Esophagus mucosa (tissue), 1 donor: ENCODE results near the gene FOXRED2. TPM values are rescaled to one million over a fixed set of nuclear protein-coding genes. Genes with fewer than 3 reads are reported as not detected.

Experiments
- ATAC-seq: fragments of 200-7000 bp; cut with Tn5 transposase; one replicate; pipeline ENCODE4 v1.9.1; 2020
- total RNA-seq: library from RNA; stranded (reverse); gene quantifications from one replicate; pipeline ENCODE4 v1.2.4, GENCODE V29; 2023
- donor health status: DM: yes; HTN: yes; CAD: no.

Gene FOXRED2
- total RNA-seq, 1 donor from 2014 or later, result 8.7 TPM

GRCh38 chr22:36514766-36515165 lies 7.9 kb upstream of the FOXRED2 start:
- no peak for ATAC-seq

- no peak for ATAC-seq
Measured at GRCh38 chr22:36512991-36513390, 6.2 kb upstream of the FOXRED2 start.

- no peak for ATAC-seq
Measured at GRCh38 chr22:36512333-36512732, 5.5 kb upstream of the FOXRED2 start.

GRCh38 chr22:36510966-36511881 lies 4.4 kb upstream of the FOXRED2 start:
- peak; percentile 52 for ATAC-seq

- peak; percentile 86 for ATAC-seq
Measured at GRCh38 chr22:36510384-36510783, 3.5 kb upstream of the FOXRED2 start.

- ATAC-seq, result no peak
Measured at GRCh38 chr22:36507518-36508010, 724 bp upstream of the FOXRED2 start.

GRCh38 chr22:36505998-36506635 lies 723 bp downstream of the FOXRED2 start:
- ATAC-seq, result no peak

GRCh38 chr22:36497910-36498665 lies 8.8 kb downstream of the FOXRED2 start:
- ATAC-seq, result no peak

- ATAC-seq, result no peak
Measured at GRCh38 chr22:36493690-36494110, 13.1 kb downstream of the FOXRED2 start.

- ATAC-seq, result no peak
Measured at GRCh38 chr22:36492109-36492508, 14.7 kb downstream of the FOXRED2 start.

- ATAC-seq, result no peak
Measured at GRCh38 chr22:36491155-36491554, 15.7 kb downstream of the FOXRED2 start.

GRCh38 chr22:36486619-36487384 lies 20.0 kb downstream of the FOXRED2 start:
- no peak for ATAC-seq

- peak; percentile 95 for ATAC-seq
Measured at GRCh38 chr22:36481393-36482168, 25.3 kb downstream of the FOXRED2 start, which contains the start of gene TXN2. Gene TXN2, minus strand, starts transcription at chr22:36481640. Its CDS starts 803 bp downstream, at chr22:36480837.

GRCh38 chr22:36480941-36481392 lies 25.9 kb downstream of the FOXRED2 start:
- ATAC-seq, result peak; percentile 3

- ATAC-seq, result no peak
Measured at GRCh38 chr22:36478966-36479365, 27.9 kb downstream of the FOXRED2 start.

GRCh38 chr22:36475341-36475740 lies 31.5 kb downstream of the FOXRED2 start:
- ATAC-seq, result no peak

- ATAC-seq, result no peak
Measured at GRCh38 chr22:36472689-36473088, 34.2 kb downstream of the FOXRED2 start.

- peak; percentile 31 for ATAC-seq
Measured at GRCh38 chr22:36471341-36471821, 35.5 kb downstream of the FOXRED2 start.

GRCh38 chr22:36470994-36471331 lies 35.9 kb downstream of the FOXRED2 start:
- ATAC-seq, result peak; percentile 12

GRCh38 chr22:36470162-36470993 lies 36.5 kb downstream of the FOXRED2 start:
- ATAC-seq, result peak; percentile 68
